Thyroid gland (tissue), 4 donors: ENCODE data around the gene PRKCA. TPM values are rescaled to one million over a fixed set of nuclear protein-coding genes. Genes with fewer than 3 reads are reported as not detected.

Experiments used
- DNase-seq, 2 donors: peaks; one replicate each; pipeline ENCODE4 v3.0.0-alpha.2; 2019
- H3K27ac ChIP-seq, 3 donors: fragments of 200-600 bp; sonication (generic); 1 replicate in 2 of 3; 2 replicates in 1 of 3; pipeline ENCODE4 v1.5.1; 2016 to 2019; ENCODE audit warnings: mild to moderate bottlenecking in 1 of 3, moderate library complexity in 1 of 3
- H3K27me3 ChIP-seq: fragments of 200-600 bp; sonication (generic); one replicate; pipeline ENCODE4 v1.5.1; 2019
- H3K36me3 ChIP-seq, 2 donors: fragments of 200-600 bp; sonication (generic); one replicate each; pipeline ENCODE4 v1.5.1; 2016 to 2019
- H3K4me1 ChIP-seq, 2 donors: fragments of 200-600 bp; sonication (generic); one replicate each; pipeline ENCODE4 v1.5.1; 2017 to 2019
- H3K4me3 ChIP-seq, 3 donors: fragments of 200-600 bp; sonication (generic); replicated peaks in 1 of 3; 1 replicate in 2 of 3; 2 replicates in 1 of 3; pipeline ENCODE4 v1.5.1; 2016; ENCODE audit warnings: mild to moderate bottlenecking in 1 of 3
- H3K9me3 ChIP-seq: fragments of 200-600 bp; sonication (generic); one replicate; pipeline ENCODE4 v1.5.1; 2017
- CTCF ChIP-seq, 6 experiments: fragments of 200-600 bp in 3 of 6; fragments of 450-650 bp in 3 of 6; sonication (generic) in 3 of 6; IDR thresholded peaks; one replicate each; pipeline ENCODE4 v1.5.1; 2016 to 2019; ENCODE audit warnings: antibody characterized with exemption in 6 of 6, mild to moderate bottlenecking in 2 of 6, inconsistent platforms in 1 of 6, moderate library complexity in 1 of 6
- POLR2A ChIP-seq, 2 donors: fragments of 450-650 bp; IDR thresholded peaks; one replicate each; pipeline ENCODE4 v1.6.1; 2017; ENCODE audit warnings: antibody characterized with exemption in 2 of 2, mild to moderate bottlenecking in 2 of 2, moderate library complexity in 1 of 2
- WGBS, 2 donors: methylation state at CpG; one replicate each; pipeline ENCODE4 v1.1.5; 2017; 5-methylcytosine and 5-hydroxymethylcytosine counted together
- intact Hi-C: fragments of 100-400 bp; cut with DNase I; formaldehyde crosslinking; loops from one replicate; pipeline ENCODE4 v1.15.1; 2023
- total RNA-seq, 4 donors: library from RNA; depleted of rRNA; stranded (reverse); fragments of >200 nt; gene quantifications; one replicate each; pipeline ENCODE4 v1.2.3, GENCODE V29; 2016

PRKCA gene
- total RNA-seq, 4 donors from 2014 or later: 6.7 to 24.2 (median 15.3) TPM

GRCh38 chr17:66647391-66647983 lies 345.1 kb downstream of the PRKCA start:
- 92 to 97% methylated on average over 7 of the region's 7 CpGs for WGBS, 2 donors
- Histone ChIP-seq H3K9me3 (no peaks in the 10 kb centered on the region), H3K36me3 (no peaks in the 10 kb centered on the region), H3K27me3 (no peaks in the 10 kb centered on the region), H3K4me1 (no peaks in the 10 kb centered on the region), H3K4me3 (no peak overlapping the region), H3K27ac (no peak overlapping the region)
- no peak for TF ChIP-seq CTCF (IDR thresholded peaks at IDR 0.05)
- intact Hi-C loops: no loop called here
- no peak for DNase-seq

GRCh38 chr17:66649818-66650543 lies 347.6 kb downstream of the PRKCA start:
- no peaks in the 10 kb centered on the region for H3K9me3 ChIP-seq
- TF ChIP-seq CTCF (IDR thresholded peaks at IDR 0.05) (no peak), POLR2A (IDR thresholded peaks at IDR 0.05) (no peak)
- H3K4me3 ChIP-seq: no peak overlapping the region
- 87 to 90% methylated on average over 12 of the region's 12 CpGs for WGBS, 2 donors
- H3K36me3 ChIP-seq: no peaks in the 10 kb centered on the region
- no peak for DNase-seq
- intact Hi-C loops: no loop called here
- no peak overlapping the region for H3K27ac ChIP-seq
- no peaks in the 10 kb centered on the region for H3K27me3 ChIP-seq
- H3K4me1 ChIP-seq: no peaks in the 10 kb centered on the region

- no peaks in the 10 kb centered on the region for H3K36me3 ChIP-seq
Measured at GRCh38 chr17:66650544-66650877, 348.1 kb downstream of the PRKCA start.

GRCh38 chr17:66652840-66653507 lies 350.6 kb downstream of the PRKCA start:
- H3K9me3 ChIP-seq: no peaks in the 10 kb centered on the region
- no peak for DNase-seq
- WGBS, 2 donors: 94% methylated on average over 6 of the region's 6 CpGs
- no peaks in the 10 kb centered on the region for H3K36me3 ChIP-seq
- H3K27me3 ChIP-seq: no peaks in the 10 kb centered on the region
- TF ChIP-seq POLR2A (IDR thresholded peaks at IDR 0.05): no peak
- no peak for TF ChIP-seq CTCF (IDR thresholded peaks at IDR 0.05)
- no peak overlapping the region for H3K4me3 ChIP-seq
- H3K27ac ChIP-seq: no peak overlapping the region
- intact Hi-C loops: no loop called here
- H3K4me1 ChIP-seq: no peaks in the 10 kb centered on the region

More at GRCh38 chr17:66650544-66650877, 348.1 kb downstream of the PRKCA start:
- TF ChIP-seq CTCF (IDR thresholded peaks at IDR 0.05) (no peak), POLR2A (IDR thresholded peaks at IDR 0.05) (no peak)
- intact Hi-C loops: no loop called here
- Histone ChIP-seq H3K27ac (no peak overlapping the region), H3K9me3 (no peaks in the 10 kb centered on the region), H3K27me3 (no peaks in the 10 kb centered on the region), H3K4me1 (no peaks in the 10 kb centered on the region), H3K4me3 (no peak overlapping the region)
- WGBS, 2 donors: 75 to 90% methylated on average over 5 of the region's 5 CpGs
- no peak for DNase-seq
